ENCODE measurements around the gene TOMM70.

DNA sequence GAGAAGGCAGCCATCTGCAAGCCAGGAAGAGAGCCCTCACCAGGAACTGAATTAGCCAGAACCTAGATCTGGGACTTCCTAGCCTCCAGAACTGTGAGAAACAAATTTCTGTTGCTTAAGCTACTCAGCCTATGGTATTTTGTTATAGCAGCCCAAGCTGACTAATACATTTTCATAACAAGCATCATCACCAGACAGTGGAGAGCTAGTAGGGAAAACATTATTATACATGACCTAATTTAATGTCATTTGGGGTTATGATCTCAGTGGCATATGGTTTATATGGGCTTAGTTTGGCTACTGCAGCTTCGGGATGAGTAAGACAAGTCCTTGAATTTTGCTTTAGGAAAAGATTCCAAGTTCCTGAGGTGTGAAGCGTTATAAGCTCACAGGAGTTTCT lies 36.1 kb upstream of the TOMM70 start:
- TF ChIP-seq CTCF (IDR thresholded peaks at IDR 0.05 in 8 of 11, conservative IDR thresholded peaks at IDR 0.05 in 3 of 11) (no peak), POLR2A (IDR thresholded peaks at IDR 0.05) (no peak)
